NCI-H748 (cell line): ENCODE data around the gene NOC4L.
A peak's percentile ranks its signal among the peaks of the same experiment; 100 is the strongest.
"Not testable (repeated sequence)": the region's sequence is repeated elsewhere in the genome, so short reads cannot be mapped to it uniquely, and the experiment has no call there.

Source experiments
- DNase-seq: peaks from one replicate; lab custom pipeline; 2025; ENCODE audit not compliant: unreplicated experiment; lab: John Stamatoyannopoulos, UW

NOC4L gene

DNA sequence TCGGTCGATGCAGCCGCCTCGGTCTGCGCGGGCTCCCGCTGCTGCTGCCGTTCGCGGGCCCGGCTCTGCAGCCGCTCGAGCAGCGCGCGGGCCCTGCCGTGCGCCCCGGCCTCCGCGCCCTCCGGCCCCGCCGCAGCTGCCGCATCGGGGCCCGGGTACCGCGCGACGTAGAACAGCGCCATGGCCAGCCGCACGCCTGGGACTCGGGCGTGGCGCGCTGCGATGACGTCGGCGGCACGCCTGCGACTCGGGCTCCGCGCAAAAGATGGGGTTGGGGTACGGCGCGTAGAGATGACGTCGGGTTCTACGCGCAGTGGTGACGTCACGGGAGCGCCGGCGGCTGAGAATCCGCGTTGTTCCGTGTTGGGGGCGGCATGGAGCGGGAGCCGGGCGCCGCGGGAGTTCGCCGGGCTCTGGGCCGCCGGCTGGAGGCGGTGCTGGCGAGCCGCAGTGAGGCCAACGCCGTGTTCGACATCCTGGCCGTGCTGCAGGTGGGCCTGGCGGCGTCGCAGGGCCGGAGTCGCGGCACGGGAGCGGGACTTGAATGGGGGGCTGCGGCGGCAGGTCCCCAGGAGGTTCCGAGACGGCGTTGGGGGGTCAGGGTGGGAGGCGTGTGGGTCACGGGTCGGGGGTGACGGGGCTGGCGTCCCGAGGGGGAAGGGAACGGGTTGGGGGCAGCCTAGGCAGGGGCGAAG lies at the start of gene NOC4L, which contains the start of gene DDX51:
TSS of gene NOC4L (plus strand) at position 343 of the 695 bp plus-strand sequence. CDS start at position 375, 32 bp downstream.
TSS of gene DDX51 (minus strand) at position 205 of the 695 bp plus-strand sequence. CDS start at position 182, 23 bp downstream.
- DNase-seq = peak; percentile 94

DNA sequence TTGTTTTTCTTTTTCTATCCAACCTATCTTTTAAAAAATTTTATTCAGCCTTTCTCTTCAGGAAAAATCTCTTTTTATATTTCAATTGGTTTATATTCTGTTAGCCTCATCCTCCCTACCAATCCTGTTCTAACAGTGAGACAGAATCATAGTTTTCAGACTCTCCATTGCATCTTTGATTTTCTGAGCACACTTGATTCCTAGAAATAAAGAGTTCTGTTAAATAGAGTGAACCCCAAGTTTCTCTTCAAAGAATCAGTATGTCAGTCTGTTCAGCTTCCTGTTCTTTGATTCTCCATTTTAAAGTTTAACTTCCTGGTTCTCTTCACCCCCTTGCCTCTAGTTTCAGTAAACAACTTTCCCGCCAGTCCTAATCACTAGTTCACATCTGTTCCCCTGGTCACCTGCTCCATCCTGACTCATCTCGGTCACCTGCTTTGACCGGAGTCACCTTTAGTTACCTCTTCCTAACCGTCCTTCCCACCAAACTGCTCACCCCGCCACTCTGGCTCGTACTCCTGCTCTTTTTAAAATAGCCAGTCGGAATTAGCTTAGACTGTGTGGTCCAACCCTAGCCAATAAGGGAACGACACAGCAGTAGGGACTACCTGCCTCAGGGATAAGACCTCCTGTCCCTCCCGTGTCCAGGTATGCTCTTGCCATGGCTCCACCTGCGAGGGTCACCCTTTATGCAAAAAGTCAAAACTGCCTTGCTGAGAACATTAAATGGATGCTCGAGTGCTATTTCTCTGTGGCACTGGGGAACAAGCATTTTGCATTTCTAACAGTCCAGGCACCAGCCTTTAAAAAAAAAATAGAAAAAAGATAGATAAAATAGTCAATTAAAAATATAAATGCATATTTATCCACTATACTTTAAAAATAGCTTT lies 48.5 kb upstream of the NOC4L start:
- no peak for DNase-seq

DNA sequence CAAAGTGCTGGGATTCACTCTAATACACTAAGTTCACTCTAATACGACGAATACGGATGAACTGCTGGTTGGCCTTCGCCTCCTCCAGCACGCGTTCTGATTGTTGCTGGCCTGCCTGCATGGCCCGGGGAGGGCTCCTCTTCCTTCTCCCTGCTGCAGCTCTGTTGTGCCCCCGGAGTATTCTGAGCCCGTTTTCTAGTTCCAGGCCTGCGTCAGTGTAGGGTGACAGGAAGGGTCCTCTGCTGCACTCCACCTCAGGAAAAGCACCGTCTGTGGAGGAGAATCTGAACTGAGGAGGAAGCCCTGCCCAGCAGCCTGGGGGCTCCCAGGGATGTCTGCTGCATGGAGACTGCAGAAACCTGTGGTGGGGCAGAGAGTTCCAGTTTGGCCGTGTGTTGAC lies 44.5 kb upstream of the NOC4L start:
- no peak for DNase-seq

- no peak for DNase-seq
These were observed 43.8 kb upstream of the NOC4L start for GRCh38 chr12:132100306-132101065.

DNA sequence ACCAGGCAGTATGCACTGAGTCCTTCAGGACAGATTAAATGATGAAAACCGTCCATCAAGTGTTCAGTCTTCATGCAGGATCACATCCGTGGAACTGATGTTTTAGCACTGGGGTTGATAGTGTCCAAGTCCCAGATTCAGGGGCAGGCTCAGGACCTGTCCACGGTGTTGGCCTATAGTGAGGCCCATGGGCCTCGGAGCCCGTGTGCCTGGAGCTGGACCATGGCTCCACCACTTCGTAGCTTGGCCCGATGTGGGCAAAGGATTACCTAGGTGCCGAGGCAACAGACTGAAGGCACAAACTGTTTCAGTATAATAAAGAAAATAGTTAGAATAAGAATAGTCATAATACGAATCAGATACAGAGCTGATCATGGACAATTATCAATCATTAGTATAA lies 42.0 kb upstream of the NOC4L start:
- DNase-seq = no peak

GRCh38 chr12:132103072-132103471 lies 41.2 kb upstream of the NOC4L start:
- DNase-seq = not testable (repeated sequence)

DNA sequence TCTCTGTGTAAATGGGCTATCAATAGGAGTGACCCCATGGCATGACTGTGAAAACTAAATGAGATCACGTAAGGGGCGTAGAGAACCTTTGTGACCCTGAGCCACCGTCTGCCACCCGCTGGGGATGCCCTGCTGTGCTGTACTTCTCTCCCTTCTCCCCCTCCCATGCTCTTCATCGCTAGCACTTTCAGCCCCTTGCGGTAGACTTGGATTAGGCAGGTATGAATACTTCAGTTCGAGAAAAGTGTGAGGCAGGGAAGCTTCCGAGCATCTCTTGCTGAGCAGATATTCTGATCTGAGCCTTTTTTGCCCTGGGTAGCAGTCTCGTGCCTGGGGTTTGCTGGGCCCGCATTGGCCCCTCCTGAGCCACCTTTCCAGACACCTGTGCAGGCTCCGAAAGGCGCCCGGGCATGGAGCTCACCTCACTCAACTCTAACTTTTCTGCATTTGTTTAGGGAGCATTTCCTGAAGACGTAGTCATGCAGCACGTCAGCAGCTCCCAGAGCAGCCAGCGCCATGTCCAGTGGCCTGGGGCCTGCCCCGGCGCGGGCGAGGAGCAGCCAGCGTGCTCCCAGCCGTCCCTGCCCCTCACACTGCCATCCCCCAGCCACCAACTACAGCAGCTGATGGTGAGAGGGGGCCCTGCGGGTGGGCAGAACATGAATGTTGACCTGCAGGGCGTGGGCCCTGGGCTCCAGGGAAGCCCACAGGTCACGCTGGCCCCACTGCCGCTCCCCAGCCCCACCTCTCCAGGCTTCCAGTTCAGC lies 40.5 kb upstream of the NOC4L start:
- no peak for DNase-seq

- DNase-seq = no peak
These were observed 38.8 kb upstream of the NOC4L start for GRCh38 chr12:132105467-132105866.

DNA sequence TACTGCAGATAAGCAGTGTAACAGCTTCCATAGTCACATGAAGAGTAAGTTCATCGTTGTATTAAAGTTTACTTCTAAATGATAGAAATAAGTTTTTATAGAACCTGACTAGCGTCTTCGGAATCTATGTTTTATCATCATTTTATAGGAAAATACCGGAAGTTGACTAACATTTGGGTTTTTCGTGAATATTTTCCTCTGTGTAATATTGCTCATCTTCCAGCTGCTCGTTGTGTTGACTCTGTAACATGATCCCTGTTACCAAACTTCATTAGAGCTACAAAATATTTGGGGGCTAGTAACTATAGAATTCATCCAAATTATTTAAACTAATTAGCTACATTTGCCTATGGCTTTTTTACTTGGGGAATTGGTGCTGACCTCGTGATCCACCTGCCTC lies 37.3 kb upstream of the NOC4L start:
- no peak for DNase-seq

GRCh38 chr12:132108211-132108832 lies 35.9 kb upstream of the NOC4L start:
- peak; percentile 34 for DNase-seq

DNA sequence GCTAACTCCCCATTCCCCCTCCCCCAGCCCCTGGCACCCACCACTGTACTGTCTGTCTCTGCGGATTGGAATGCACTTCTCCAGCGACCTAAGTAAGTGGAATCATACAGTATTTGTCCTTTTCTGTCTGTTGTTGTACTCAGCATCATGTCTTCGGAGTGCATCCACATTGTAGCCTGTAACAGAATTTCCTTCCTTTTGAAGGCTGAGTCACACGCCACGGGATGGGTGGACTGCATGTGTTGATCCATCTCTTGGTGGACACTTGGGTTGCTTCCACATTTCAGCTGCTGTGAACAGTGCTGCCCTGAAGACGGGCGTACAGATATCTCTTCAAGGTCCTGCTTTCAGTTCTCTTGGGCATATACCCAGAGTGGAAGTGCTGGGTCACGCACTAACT lies 34.5 kb upstream of the NOC4L start:
- DNase-seq = no peak

- no peak for DNase-seq
These were observed 33.6 kb upstream of the NOC4L start for GRCh38 chr12:132110677-132111076.

GRCh38 chr12:132111654-132112304 lies 32.5 kb upstream of the NOC4L start:
- no peak for DNase-seq

- DNase-seq = no peak
These were observed 29.6 kb upstream of the NOC4L start for GRCh38 chr12:132114667-132115066.

DNA sequence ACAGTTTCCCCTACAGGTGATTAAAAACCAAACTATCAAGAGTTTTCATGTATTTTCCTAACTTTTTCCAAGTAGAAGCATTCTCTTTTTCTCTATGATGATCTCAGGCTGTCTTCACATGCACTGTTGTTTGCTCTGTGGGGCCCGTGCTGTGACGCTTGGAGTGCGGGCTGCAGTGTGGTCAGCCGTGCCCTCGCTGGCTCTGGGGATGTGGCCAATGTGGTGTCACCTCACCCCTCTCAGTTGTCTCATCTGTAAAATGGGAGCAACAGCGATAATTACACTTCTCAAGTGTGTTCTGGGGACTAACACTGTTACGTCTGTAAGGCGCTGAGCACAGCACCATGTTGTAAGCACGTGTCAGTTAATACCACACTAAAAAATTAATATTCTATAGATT lies 28.8 kb upstream of the NOC4L start:
- DNase-seq = no peak

DNA sequence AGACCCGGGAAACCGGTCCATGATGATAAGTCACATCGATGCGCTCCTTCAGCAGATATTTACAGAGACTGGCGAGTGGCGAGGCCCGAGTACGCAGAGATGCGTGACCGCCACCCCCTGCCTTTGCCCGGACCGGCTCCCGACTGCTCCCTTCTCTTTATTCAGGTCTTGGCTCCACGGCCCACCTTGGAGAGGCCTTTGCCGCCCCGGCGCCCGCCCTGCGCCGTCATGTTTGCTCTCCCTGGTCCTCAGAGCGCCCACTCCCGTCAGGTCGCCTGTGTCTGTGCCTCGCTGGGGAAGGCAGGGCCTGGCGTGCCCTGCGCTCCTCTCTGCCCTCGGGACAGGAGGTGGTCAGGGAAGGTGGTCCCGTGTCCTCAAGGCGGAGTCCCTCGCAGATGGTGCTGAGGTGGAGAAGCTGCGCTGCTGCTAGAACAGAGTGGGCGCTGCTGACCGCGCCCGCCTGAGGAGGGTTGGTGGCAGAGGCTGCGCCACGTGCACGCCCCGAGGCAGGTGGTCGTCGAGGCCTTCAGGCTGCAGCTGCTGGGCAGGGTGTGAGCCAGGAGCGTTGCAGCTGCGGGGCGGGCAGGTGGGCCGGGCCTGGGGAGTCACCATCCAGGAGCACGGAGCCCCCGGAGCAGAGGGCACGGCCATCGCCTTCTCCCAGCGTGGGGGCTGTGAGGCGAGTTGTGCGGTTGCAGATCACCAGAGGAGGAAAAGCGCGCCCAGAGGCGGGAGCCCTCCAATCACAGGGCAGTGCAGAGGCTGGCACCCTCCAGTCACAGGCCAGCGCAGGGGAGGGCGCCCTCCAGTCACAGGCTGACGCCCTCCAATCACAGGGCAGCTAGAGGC lies 27.3 kb upstream of the NOC4L start:
- DNase-seq = no peak

GRCh38 chr12:132117558-132117875 lies 26.7 kb upstream of the NOC4L start:
- DNase-seq = no peak

DNA sequence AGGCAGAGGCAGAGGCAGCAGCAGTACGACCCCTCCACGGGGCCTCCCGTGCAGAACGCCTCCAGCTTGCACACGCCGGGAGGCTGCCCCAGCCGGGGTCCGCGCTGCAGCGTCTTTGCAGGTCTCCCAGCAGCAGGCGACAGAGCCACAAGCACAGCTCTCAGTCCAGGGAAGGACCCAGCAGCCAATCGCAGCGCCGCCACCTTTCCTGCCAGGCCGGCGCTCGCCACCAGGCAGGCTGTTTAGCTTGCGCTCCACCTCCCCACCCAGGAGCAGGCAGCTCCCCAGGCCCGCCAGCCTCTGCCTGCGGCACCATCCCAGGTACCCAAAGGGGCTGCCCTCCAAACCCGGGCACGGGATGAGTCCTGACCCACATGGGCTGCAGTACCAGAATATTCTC lies 25.4 kb upstream of the NOC4L start:
- no peak for DNase-seq

DNA sequence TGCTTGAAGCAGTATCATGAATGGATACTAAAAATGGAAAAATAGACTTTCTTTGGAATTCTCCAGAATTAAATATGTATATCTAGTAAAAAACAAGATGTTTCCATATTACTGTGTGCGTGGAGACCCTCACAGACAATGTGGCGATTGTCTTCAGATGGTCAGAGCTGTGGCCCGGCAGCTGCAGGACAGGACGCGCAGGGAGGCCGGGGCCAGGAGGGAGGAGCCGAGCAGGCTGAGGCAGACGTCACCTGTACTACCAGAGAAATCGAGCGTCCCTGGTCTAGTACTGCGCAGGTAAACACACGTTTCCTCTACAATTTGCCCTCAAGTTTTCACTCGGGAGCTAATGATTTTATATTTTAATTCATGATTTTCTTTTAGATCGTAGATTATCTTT lies 23.0 kb upstream of the NOC4L start:
- DNase-seq = no peak
